DND-41 (cell line): Measurements from ENCODE around the gene SCAF8.

Source experiments
- CTCF ChIP-seq: IDR thresholded peaks from 2 replicates; pipeline ENCODE4 v1.5.1; 2012; ENCODE audit warnings: borderline replicate concordance, low read length, moderate library complexity, mild to moderate bottlenecking; ENCODE audit not compliant: poor library complexity, severe bottlenecking; ENCODE audit errors: extremely low read depth
- EZH2 ChIP-seq: IDR thresholded peaks from 3 replicates; pipeline ENCODE4 v1.6.1; 2012; ENCODE audit warnings: borderline replicate concordance, low read depth, mild to moderate bottlenecking, moderate library complexity, low read length, inconsistent platforms; ENCODE audit not compliant: severe bottlenecking

GRCh38 chr6:154797857-154798256 lies 64.6 kb downstream of the SCAF8 start:
- TF ChIP-seq CTCF (no peak), EZH2 (no peak)
